ENCODE measurements around the gene LIMS2. TPM values are rescaled to one million over a fixed set of nuclear protein-coding genes. Genes with fewer than 3 reads are reported as not detected.

Gene LIMS2
- total RNA-seq, 1 donor from 2014 or later, result 5.7 TPM

DNA sequence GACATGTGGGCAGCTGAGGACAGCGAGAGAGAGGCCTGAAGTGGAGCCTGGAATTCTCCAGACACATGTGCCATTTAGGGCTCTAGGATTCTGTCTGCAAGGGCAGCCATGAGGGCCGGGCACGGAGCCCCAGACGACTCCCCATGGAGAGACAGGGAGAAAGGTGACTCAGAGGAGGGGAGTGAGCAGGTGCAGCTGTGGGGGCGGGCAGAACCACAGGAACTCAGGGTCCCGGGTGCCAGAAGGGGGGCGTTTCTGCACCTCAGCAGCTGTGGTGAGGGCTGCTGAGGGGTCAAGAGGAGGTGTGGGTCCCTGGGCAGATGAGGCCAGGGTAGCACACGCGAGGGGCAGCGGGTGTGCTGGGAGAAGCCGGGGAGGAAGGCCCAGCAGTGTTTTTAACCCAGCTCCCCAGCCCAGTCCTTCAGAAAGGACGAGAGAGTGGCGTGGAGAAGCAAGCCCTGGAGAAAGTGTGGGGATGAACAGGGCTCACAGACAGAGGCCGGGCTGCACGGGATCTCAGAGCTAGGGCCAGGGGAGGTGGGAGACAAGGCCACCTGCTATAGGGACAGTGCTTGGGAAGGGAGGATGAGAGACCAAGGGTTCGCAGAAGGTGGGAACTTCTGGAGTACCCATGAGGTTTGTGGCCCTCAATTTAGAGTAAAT, 21.8 kb downstream of the LIMS2 start:
- Histone ChIP-seq H3K4me1 (ENCODE audit: control insufficient read depth in 3 of 3, insufficient read depth in 3 of 3, low read length in 3 of 3) (peaks cover 23 to 76% (median 35%) of the 10 kb centered on the region in 3 donors), H3K9ac (ENCODE audit: low read depth in 1 of 3, low read length in 3 of 3) (no peak overlapping the region), H3K27me3 (ENCODE audit: control insufficient read depth in 3 of 3, insufficient read depth in 3 of 3, low read length in 3 of 3) (no peaks in the 10 kb centered on the region), H3K36me3 (ENCODE audit: control insufficient read depth in 3 of 3, insufficient read depth in 3 of 3, low read length in 3 of 3) (peaks cover 0 to 9% (median 3%) of the 10 kb centered on the region in 3 donors), H3K4me3 (ENCODE audit: low read length in 3 of 3) (no peak overlapping the region), H3K27ac (ENCODE audit: low read depth, low read length) (no peak overlapping the region), H3K9me3 (ENCODE audit: control insufficient read depth in 3 of 3, low read length in 3 of 3) (no peaks in the 10 kb centered on the region)

DNA sequence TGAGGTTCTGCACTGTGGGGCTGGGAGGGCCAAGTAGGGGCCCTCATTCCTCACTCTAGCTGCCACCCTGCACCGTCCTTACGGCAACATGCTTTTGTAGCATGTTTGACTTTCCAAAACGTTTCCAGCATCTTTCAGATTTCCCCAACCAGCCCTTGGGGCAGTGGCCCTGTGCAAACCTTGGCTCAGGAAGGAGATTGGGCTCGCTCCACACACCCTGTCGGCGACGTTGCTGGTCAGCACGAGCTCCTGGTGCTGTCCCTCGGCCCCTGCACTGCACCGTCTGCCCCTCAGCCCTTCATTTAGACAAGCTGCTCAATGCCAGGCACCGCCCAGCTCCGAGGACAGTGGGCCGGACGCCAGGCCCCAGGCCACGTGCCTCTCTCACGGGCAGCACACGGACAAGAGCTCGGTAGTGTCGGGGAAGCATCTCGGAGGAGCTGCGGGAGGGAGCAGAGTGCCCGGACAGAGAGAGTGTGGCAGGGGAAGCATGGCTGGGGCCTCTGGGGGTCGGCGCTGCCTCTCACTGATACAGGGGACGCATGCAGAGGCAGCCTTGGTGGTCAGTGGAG, 22.5 kb downstream of the LIMS2 start:
- peaks cover 0 to 9% (median 3%) of the 10 kb centered on the region in 3 donors for H3K36me3 ChIP-seq (ENCODE audit: control insufficient read depth in 3 of 3, insufficient read depth in 3 of 3, low read length in 3 of 3)
- peak overlapping the region in 1 of 3 donors; percentile 8 for H3K9ac ChIP-seq (ENCODE audit: low read depth in 1 of 3, low read length in 3 of 3)
- H3K4me1 ChIP-seq (ENCODE audit: control insufficient read depth in 3 of 3, insufficient read depth in 3 of 3, low read length in 3 of 3), result peaks cover 24 to 77% (median 34%) of the 10 kb centered on the region in 3 donors
- no peak overlapping the region for H3K4me3 ChIP-seq (ENCODE audit: low read length in 3 of 3)
- no peaks in the 10 kb centered on the region for H3K27me3 ChIP-seq (ENCODE audit: control insufficient read depth in 3 of 3, insufficient read depth in 3 of 3, low read length in 3 of 3)
- no peaks in the 10 kb centered on the region for H3K9me3 ChIP-seq (ENCODE audit: control insufficient read depth in 3 of 3, low read length in 3 of 3)
- peak overlapping the region; percentile 20 for H3K27ac ChIP-seq (ENCODE audit: low read depth, low read length)

- H3K27ac ChIP-seq (ENCODE audit: low read depth, low read length), result no peak overlapping the region
- H3K4me3 ChIP-seq (ENCODE audit: low read length in 3 of 3), result no peak overlapping the region
- peaks cover 0 to 9% (median 3%) of the 10 kb centered on the region in 3 donors for H3K36me3 ChIP-seq (ENCODE audit: control insufficient read depth in 3 of 3, insufficient read depth in 3 of 3, low read length in 3 of 3)
- no peaks in the 10 kb centered on the region for H3K9me3 ChIP-seq (ENCODE audit: control insufficient read depth in 3 of 3, low read length in 3 of 3)
- peak overlapping the region in 1 of 3 donors; percentile 33 for H3K9ac ChIP-seq (ENCODE audit: low read depth in 1 of 3, low read length in 3 of 3)
- H3K27me3 ChIP-seq (ENCODE audit: control insufficient read depth in 3 of 3, insufficient read depth in 3 of 3, low read length in 3 of 3), result no peaks in the 10 kb centered on the region
- H3K4me1 ChIP-seq (ENCODE audit: control insufficient read depth in 3 of 3, insufficient read depth in 3 of 3, low read length in 3 of 3), result peaks cover 31 to 77% (median 41%) of the 10 kb centered on the region in 3 donors
Observed at GRCh38 chr2:127651971-127652550, 23.3 kb downstream of the LIMS2 start.

DNA sequence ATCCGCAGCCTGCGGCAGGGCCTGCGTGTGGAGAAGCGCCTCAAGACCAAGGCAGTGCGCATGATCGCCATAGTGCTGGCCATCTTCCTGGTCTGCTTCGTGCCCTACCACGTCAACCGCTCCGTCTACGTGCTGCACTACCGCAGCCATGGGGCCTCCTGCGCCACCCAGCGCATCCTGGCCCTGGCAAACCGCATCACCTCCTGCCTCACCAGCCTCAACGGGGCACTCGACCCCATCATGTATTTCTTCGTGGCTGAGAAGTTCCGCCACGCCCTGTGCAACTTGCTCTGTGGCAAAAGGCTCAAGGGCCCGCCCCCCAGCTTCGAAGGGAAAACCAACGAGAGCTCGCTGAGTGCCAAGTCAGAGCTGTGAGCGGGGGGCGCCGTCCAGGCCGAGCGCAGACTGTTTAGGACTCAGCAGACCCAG, 23.9 kb downstream of the LIMS2 start:
- peaks cover 36 to 78% (median 43%) of the 10 kb centered on the region in 3 donors for H3K4me1 ChIP-seq (ENCODE audit: control insufficient read depth in 3 of 3, insufficient read depth in 3 of 3, low read length in 3 of 3)
- no peaks in the 10 kb centered on the region for H3K27me3 ChIP-seq (ENCODE audit: control insufficient read depth in 3 of 3, insufficient read depth in 3 of 3, low read length in 3 of 3)
- H3K27ac ChIP-seq (ENCODE audit: low read depth, low read length), result no peak overlapping the region
- H3K36me3 ChIP-seq (ENCODE audit: control insufficient read depth in 3 of 3, insufficient read depth in 3 of 3, low read length in 3 of 3), result peaks cover 0 to 9% (median 3%) of the 10 kb centered on the region in 3 donors
- H3K9ac ChIP-seq (ENCODE audit: low read depth in 1 of 3, low read length in 3 of 3), result peak overlapping the region in 1 of 3 donors; percentile 33
- no peak overlapping the region for H3K4me3 ChIP-seq (ENCODE audit: low read length in 3 of 3)
- H3K9me3 ChIP-seq (ENCODE audit: control insufficient read depth in 3 of 3, low read length in 3 of 3), result no peaks in the 10 kb centered on the region

DNA sequence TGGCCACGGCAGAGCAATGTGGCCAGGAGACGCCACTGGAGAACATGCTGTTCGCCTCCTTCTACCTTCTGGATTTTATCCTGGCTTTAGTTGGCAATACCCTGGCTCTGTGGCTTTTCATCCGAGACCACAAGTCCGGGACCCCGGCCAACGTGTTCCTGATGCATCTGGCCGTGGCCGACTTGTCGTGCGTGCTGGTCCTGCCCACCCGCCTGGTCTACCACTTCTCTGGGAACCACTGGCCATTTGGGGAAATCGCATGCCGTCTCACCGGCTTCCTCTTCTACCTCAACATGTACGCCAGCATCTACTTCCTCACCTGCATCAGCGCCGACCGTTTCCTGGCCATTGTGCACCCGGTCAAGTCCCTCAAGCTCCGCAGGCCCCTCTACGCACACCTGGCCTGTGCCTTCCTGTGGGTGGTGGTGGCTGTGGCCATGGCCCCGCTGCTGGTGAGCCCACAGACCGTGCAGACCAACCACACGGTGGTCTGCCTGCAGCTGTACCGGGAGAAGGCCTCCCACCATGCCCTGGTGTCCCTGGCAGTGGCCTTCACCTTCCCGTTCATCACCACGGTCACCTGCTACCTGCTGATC, 24.4 kb downstream of the LIMS2 start:
- Histone ChIP-seq H3K4me1 (ENCODE audit: control insufficient read depth in 3 of 3, insufficient read depth in 3 of 3, low read length in 3 of 3) (peaks cover 36 to 77% (median 43%) of the 10 kb centered on the region in 3 donors), H3K4me3 (ENCODE audit: low read length in 3 of 3) (no peak overlapping the region), H3K27me3 (ENCODE audit: control insufficient read depth in 3 of 3, insufficient read depth in 3 of 3, low read length in 3 of 3) (no peaks in the 10 kb centered on the region), H3K9me3 (ENCODE audit: control insufficient read depth in 3 of 3, low read length in 3 of 3) (no peaks in the 10 kb centered on the region), H3K9ac (ENCODE audit: low read depth in 1 of 3, low read length in 3 of 3) (no peak overlapping the region), H3K27ac (ENCODE audit: low read depth, low read length) (no peak overlapping the region), H3K36me3 (ENCODE audit: control insufficient read depth in 3 of 3, insufficient read depth in 3 of 3, low read length in 3 of 3) (peaks cover 0 to 9% (median 3%) of the 10 kb centered on the region in 3 donors)

DNA sequence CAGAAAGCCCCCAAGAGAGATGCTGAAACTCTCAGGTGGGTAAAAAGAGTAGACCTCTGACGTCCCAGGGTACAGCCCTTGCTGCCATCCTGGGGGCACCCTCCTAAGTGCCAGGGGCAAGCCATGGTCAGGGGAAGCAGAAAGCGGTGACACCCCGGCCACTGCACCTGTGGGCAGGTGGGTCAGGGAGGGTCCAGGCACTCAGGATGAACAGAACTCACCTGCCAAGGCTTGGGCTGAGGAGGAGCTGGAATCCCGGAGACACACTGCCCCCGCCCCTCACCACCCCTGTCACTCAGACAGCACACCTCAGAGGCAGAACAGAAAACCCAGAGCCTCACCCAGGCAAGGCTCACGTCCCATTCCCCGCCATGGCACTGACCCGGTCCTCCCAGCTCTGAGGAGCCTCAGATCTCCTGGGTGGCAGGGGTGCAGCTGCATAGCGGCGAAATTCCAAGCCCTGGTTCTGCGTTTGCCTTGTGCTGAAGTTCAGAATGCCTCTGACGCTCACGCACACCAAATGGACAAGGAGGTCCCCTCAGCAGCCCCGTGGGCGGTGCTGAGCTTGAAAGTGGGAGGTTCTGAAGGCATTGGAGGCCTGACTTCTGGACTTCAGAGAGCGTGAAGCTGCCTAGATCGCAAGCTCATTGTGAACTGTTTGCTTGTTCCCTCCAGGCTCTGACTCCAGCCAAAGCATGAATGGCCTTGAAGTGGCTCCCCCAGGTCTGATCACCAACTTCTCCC, 25.1 kb downstream of the LIMS2 start:
- Histone ChIP-seq H3K4me3 (ENCODE audit: low read length in 3 of 3) (peak overlapping the region in 1 of 3 donors; percentile 2), H3K4me1 (ENCODE audit: control insufficient read depth in 3 of 3, insufficient read depth in 3 of 3, low read length in 3 of 3) (peaks cover 36 to 73% (median 40%) of the 10 kb centered on the region in 3 donors), H3K36me3 (ENCODE audit: control insufficient read depth in 3 of 3, insufficient read depth in 3 of 3, low read length in 3 of 3) (peaks cover 0 to 5% (median 3%) of the 10 kb centered on the region in 3 donors), H3K27ac (ENCODE audit: low read depth, low read length) (no peak overlapping the region), H3K9ac (ENCODE audit: low read depth in 1 of 3, low read length in 3 of 3) (peak overlapping the region in 1 of 3 donors; percentile 54), H3K27me3 (ENCODE audit: control insufficient read depth in 3 of 3, insufficient read depth in 3 of 3, low read length in 3 of 3) (no peaks in the 10 kb centered on the region), H3K9me3 (ENCODE audit: control insufficient read depth in 3 of 3, low read length in 3 of 3) (no peaks in the 10 kb centered on the region)

DNA sequence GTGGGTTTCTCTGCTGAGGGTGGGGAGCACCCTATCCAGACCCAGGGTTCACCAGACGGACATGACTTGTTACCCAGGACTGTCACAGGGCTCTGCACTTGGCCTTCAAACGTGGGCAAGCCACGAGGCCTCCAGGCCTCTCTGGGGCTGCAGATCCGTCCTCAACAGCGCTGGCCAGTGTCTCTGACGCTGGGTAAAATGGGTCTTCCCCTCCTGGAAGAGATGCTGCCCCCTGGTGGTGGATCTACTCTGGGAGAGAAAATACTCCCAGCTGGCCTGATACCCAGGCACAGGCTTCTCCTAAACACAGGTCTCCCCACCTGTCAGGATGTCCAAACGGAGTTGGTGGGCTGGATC, 25.7 kb downstream of the LIMS2 start:
- Histone ChIP-seq H3K36me3 (ENCODE audit: control insufficient read depth in 3 of 3, insufficient read depth in 3 of 3, low read length in 3 of 3) (peaks cover 0 to 5% (median 3%) of the 10 kb centered on the region in 3 donors), H3K27ac (ENCODE audit: low read depth, low read length) (no peak overlapping the region), H3K27me3 (ENCODE audit: control insufficient read depth in 3 of 3, insufficient read depth in 3 of 3, low read length in 3 of 3) (no peaks in the 10 kb centered on the region), H3K9me3 (ENCODE audit: control insufficient read depth in 3 of 3, low read length in 3 of 3) (no peaks in the 10 kb centered on the region), H3K4me3 (ENCODE audit: low read length in 3 of 3) (no peak overlapping the region), H3K9ac (ENCODE audit: low read depth in 1 of 3, low read length in 3 of 3) (peak overlapping the region in 1 of 3 donors; percentile 54), H3K4me1 (ENCODE audit: control insufficient read depth in 3 of 3, insufficient read depth in 3 of 3, low read length in 3 of 3) (peaks cover 36 to 67% (median 40%) of the 10 kb centered on the region in 3 donors)

DNA sequence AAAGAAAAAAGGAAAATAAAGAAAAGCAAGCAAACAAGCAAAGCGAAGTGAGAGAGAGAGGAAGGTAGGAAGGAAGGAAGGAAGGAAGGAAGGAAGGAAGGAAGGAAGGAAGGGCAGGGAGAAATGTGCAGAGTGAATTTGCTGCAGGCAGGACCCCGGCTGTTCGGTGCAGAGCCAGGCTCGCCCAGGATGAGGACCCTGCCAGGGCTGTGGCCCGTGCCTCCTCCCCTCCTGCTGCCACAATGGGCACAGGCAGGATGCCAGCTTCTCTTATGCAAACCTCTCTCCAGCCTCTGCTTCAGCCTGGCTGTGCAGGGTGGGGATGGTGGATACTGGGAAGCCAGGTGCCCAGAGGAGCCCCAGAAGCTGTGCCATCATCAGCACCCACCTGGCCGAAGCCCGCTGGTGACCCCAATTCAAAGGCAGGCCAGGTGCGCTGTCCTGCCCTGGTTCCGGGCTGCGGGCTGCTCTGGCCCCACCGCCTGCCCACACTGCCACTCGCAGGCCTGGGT, 26.2 kb downstream of the LIMS2 start:
- Histone ChIP-seq H3K4me3 (ENCODE audit: low read length in 3 of 3) (peak overlapping the region in 1 of 3 donors; percentile 22), H3K27me3 (ENCODE audit: control insufficient read depth in 3 of 3, insufficient read depth in 3 of 3, low read length in 3 of 3) (no peaks in the 10 kb centered on the region), H3K36me3 (ENCODE audit: control insufficient read depth in 3 of 3, insufficient read depth in 3 of 3, low read length in 3 of 3) (peaks cover 0 to 3% (median 0%) of the 10 kb centered on the region in 3 donors), H3K9me3 (ENCODE audit: control insufficient read depth in 3 of 3, low read length in 3 of 3) (no peaks in the 10 kb centered on the region), H3K27ac (ENCODE audit: low read depth, low read length) (no peak overlapping the region), H3K4me1 (ENCODE audit: control insufficient read depth in 3 of 3, insufficient read depth in 3 of 3, low read length in 3 of 3) (peaks cover 36 to 67% (median 40%) of the 10 kb centered on the region in 3 donors), H3K9ac (ENCODE audit: low read depth in 1 of 3, low read length in 3 of 3) (peak overlapping the region in 1 of 3 donors; percentile 54)

- Histone ChIP-seq H3K36me3 (ENCODE audit: control insufficient read depth in 3 of 3, insufficient read depth in 3 of 3, low read length in 3 of 3) (no peaks in the 10 kb centered on the region), H3K9me3 (ENCODE audit: control insufficient read depth in 3 of 3, low read length in 3 of 3) (no peaks in the 10 kb centered on the region), H3K4me1 (ENCODE audit: control insufficient read depth in 3 of 3, insufficient read depth in 3 of 3, low read length in 3 of 3) (peaks cover 36 to 64% (median 40%) of the 10 kb centered on the region in 3 donors), H3K27ac (ENCODE audit: low read depth, low read length) (no peak overlapping the region), H3K9ac (ENCODE audit: low read depth in 1 of 3, low read length in 3 of 3) (no peak overlapping the region), H3K27me3 (ENCODE audit: control insufficient read depth in 3 of 3, insufficient read depth in 3 of 3, low read length in 3 of 3) (no peaks in the 10 kb centered on the region), H3K4me3 (ENCODE audit: low read length in 3 of 3) (no peak overlapping the region)
Observed at GRCh38 chr2:127648321-127648720, 27.0 kb downstream of the LIMS2 start.
